Measurements from ENCODE around the gene SCN8A.

- TF ChIP-seq CTCF (IDR thresholded peaks at IDR 0.05) (no peak), POLR2A (IDR thresholded peaks at IDR 0.05) (no peak)
These were observed 186.4 kb downstream of the SCN8A start for GRCh38 chr12:51777457-51777856.
